Stimulated activated CD4-positive, alpha-beta T cell treated with anti-CD3 and anti-CD28 coated beads, Interleukin-4, amount 100 ng/mL, for 1 hour (primary cell): Measurements from ENCODE around the gene DLL1.

Source experiments
- DNase-seq: peaks from one replicate; pipeline ENCODE4 v3.0.0-alpha.2; 2020

DLL1 gene

DNA sequence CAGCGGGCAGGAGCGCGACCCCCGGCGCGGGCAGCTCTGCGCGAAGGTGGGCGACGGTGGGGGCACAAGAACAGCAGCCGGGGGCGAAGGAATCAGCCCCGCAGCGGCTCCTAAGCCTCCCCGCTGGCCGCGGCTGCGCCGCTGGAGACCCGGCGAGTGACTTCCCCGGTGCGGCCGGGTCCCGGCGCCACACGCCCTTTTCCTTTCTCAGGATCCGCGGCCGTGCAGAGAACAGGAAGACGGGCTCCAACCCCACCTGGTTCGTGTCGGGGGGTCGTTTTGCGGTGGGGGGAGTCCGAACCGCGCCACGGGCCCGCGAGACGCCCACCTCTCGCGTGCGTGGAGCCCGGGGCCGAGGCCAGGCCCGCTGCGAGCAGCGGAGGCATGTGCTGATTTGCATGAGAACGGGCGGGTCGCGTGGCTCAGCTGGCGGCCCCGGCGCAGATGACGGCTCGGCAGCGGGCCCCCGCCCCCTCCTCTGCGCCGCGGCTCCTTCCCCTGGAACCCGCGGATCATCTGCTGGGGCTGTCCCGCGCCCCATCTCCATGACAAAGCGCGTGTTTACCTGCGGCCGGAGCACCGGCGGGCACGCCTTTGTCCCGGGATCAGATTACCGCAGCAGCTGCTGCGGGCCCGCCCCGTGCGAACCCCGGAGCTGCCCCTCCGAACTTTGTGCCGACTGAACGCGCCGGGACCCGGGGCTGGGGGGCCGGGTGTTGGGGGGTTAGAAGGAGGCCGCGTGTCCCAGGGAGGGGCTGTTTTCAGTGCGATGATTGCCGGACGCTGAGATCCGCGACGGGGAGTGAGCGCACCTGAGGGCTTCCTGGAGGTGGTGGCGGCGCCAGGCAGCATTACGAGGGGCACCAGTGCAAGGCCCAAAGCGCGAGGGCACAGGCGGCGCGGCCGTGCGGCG is 4.9 kb upstream of the DLL1 start:
- DNase-seq: peak; percentile 60

DNA sequence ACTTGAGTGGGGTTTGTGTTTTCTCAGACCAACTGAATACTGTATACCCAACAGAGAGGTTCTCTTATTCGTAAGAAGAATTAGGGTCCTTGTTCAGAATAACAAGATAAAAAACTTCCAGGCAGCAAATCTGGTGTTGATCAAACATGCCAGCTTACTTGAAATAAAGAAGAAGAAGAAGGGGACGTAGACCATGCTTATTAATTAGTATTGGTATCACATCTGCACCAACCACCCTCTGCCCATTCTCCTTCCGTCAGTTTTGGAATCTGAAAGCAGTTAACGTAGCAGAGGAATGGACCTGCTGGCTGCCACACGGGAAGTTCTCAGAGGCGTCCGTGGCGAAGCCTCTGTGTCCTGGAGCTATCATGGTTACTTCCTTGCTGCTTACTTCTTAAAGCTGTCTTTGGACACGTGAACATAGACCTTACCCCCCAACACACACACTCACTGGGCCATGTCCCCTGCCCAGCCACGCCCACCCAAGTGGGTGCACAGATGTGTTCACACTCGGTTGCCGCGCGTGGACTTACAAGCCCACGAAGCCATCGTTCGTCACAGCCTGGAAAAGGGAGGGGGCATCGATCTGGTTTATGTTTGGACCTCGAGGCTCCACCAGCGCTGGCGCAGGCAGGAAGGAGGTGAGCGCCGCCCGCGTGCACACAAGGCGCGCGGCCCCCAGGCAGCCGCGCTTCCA is 4.1 kb upstream of the DLL1 start:
- no peak for DNase-seq

DNA sequence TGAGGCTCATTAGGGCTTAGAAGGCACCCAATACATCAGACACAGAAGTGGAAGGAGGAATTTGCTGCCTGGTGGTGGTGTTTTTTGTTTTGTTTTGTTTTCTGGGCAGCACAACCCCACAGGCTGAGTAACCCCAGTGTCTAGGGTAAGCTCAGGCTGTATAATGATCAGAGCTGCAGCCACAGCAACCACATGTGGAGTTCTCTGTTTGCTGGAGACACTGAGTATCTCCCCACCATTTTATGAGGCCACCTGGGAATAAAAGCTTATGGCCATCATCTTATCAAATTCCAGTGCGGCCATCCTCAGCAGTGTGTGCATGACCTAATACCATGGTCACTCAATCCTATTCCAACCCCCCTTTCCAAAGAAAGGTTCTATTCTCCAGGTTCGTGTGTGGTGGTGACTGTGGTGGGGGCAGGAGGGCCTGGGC is 3.4 kb upstream of the DLL1 start:
- DNase-seq: no peak

DNA sequence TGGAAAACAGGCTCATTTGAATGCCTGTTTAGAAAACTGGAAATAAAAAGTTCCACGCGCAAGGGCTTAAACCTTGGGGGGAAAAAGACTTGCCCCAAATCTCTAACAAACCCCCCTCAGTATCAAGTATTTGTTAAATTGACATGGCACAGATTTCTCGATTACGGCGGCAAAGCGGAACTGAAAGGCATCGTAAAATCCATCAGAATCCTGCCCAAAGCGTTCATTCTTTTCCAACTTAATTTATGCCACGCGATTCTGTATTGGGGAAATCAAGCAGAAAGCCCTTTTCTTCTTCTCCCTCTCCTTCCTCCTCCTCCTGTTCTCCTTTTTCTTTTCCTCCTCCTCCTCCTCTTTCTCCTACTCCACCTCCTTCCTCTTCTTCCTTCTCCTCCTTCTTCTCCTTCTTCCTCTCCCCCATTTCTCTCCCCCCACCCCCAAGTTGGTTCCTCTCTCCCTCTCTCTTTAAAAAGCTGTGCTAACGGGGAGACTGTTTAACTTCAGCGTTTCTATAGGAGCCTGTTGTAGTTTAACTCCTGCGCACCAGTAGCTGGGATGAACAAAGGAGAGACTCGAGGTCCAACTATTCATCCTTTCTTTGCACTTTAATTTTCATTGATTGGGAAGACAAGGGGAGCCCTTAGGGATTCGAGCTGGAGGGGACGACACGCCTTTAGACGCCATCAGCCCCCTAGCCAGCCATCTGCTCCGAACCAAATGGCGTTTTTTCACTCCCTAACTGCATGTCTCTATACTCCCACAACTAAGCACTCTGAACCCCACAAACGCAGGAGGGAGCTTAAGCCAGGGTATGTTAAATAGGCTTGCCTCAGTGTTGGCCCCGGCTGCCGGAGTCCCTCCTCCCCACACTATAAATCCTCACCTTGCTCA is 2.7 kb upstream of the DLL1 start:
- DNase-seq: no peak

DNA sequence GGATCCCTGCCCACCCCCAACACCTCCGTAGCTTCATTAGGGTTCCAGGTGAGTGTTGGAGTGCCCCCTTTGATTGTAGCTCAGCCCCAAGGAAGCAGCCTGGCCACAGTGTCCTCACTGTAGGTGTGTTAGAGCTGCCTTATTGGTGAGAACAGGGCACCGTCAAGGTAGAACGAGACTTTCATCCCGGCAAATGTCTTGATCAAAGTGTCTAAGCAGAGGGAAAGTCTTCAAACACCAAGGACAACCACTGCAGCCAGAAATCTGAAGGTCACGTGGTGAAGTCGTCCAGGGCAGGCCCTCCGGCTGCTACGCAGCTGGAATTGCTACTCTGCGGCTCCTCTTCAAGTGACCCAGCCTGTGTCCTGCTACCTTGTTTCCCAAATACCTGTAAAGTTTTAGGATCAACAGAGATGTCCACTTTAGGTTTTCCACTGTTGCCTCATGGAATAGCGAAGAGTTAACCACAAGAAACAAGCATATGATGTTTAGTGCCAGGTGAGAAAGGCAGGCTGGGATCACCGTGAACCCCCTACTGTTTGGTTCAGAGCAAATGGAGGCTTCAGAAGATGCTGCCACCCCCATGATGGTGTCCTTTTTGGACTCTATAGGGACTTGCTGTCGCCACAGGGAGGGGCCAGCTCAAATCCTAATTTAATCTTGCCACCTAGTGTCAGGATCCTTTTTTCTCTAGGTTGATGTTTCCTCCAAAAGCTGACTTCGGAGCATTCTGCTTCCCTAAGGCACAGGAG is 1.7 kb upstream of the DLL1 start:
- no peak for DNase-seq

DNA sequence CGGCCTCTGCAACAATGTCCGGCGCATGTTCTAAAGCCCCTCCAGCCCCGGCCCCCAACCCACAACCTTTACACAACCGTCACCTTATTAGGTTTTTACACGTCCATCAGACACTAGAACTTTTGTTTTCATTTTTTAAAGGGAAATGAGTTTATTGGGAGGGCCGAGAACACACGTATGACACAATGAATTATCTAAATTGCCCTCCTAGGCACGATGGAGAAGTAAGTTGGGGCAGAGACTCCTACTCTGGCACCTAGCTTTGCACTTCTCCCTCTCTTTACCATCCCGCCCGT is 1.2 kb upstream of the DLL1 start:
- DNase-seq: no peak

DNA sequence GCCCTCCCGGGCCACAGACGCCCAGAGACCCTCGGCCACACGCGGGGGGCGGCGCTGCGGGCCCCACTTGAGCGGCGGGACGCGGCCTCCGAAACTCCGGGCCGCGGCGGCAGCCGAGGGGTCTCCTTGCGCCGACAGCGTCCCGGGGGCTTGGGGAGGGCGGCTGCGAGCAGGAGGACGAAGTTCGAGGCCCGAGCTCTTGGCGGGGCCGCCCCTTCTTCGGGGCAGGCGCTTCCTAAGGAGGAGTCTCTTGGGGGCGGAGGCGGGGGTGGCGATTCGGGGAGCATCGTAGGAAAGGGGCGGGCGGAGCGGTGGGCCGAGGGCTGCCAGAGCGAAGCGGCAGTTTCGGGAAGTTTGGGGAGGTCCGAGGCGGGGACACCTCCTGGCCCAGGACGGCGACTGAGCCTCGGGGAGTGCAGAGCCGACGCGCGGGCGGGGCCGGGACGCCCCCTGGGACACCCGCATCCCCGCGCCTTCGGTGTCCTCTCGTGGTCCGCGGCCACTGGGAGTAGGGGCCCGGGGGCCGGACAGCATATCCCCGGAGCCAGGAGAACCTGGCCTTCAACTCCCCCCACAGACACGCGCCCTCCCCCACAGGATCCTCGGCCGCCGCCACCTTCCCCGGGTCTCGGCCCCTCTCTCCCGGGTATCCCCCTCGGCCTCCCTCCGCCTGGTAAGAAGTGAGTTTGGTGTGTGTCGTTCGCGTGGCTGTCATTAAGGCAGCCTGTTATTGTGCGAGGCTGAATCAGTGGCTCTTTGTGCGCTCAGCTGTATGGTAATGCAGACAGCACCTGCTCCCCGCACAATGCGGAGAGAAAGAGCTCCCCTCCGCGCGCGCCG is 613 bp upstream of the DLL1 start:
- DNase-seq: peak; percentile 38

DNA sequence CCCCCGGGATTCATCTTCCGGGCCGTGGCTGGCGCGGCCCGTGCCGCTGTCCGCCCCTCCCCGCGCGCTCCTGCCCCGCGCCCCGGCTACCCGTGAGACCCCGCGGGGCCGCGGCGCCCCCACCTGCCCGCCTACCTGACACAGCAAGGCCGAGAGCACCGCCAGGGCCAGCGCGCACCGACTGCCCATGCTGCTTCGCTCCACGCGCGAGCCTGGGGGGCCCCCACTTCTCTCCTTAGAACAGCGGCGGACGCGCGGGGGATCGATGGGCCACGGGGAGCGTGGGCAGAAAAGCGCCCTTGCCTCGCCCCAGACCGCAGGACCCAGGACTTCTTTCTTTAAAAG is 955 bp downstream of the DLL1 start:
- DNase-seq: no peak

DNA sequence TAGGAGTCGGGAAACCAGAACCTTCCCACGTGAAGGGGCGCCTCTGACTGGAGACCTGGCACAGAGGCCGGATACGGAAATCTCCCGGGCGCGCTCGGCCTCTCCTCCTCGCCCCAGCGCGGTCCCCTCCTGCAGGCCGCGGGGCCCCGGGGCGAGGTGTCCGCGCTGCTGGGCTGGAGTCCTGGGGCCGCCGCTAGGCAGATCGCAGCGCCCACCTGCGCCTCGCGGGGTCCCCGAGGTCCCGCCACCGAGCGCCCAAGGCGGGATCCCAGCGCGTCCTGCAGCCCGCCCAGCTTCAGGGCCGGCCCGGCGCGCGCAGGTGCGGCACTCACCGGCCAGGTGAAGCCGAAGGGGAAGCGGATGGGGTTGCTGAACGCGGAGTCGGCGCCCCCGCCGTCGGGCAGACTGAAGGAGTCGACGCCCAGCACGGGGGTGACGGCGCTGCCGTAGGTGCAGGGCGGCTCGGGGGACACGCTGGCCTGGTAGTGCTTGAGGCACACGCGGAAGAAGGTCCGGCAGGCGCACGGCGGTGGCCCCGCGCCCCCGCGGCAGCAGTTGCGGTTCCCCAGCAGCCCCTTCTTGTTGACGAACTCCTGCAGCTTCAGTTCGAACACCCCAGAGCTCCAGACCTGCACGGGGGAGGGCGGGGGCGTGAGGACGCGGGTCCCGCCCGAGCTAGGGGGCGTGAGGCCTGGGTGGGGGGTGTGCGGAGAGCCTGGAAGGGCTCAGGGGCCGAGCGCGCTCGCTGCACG is 1.5 kb downstream of the DLL1 start:
- no peak for DNase-seq

DNA sequence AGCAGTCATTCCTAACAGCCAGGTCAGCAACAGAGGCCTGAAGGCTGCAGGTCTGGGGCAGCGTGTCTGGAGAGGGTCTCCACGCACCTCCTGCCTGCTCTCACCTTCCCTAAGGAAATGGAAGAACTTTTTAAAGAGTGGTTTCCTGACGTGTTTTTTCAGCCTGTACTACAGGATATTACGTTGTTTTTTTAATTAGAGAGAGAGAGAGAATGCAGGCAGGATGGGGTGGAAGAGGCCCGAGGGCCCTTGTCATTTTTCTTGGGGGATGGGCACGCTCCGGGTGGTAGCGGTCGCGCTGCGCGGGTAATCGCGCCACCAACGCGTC is 2.1 kb downstream of the DLL1 start:
- DNase-seq: no peak

DNA sequence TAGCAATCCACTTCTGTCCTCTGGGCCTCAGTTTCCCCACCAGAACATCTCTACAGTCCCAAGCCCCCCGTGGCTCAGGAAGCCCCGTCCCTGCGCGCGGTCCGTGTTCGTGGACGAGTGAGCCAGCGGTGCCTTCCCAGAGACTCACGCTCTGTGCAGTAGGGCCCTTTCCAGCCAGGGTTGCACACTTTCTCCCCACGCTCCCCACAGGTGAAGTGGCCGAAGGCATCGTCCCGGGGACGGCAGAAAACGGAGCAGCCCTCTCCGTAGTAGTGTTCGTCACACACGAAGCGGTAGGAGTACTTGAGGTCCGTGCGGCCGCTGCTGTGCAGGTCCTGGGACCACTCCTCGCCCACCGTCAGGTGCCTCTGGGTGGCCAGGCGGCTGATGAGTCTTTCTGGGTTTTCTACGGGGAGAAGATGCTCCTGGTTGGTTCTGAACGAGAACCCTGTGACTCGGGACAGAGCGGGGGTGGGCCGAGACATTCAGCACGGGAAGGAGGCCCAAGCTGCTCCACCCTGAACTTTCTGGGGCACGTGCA is 2.7 kb downstream of the DLL1 start:
- no peak for DNase-seq

DNA sequence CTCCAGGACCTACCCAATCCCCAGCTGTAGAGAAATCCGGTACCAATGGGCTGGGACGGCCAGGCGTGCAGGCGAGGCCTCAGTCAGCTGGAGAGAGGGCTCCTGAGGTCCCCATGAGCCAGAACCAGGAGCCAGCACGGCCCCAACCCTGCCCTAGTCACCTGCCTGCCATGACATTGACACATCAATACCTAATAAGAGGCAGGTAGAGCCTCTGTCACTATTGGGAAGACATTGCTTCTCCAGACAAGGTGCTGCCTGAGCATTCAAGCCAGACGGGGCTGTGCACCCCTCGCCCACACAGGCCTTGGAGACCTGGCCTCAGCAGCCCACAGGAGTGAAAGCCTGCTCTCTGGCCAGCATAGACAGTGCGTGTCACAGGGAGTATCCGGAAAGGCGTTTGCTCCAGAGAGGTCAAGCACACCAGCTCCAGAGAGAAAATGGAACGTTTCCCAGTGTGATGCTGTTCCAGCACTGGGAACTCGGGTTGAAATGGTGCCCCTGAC is 3.5 kb downstream of the DLL1 start:
- no peak for DNase-seq

DNA sequence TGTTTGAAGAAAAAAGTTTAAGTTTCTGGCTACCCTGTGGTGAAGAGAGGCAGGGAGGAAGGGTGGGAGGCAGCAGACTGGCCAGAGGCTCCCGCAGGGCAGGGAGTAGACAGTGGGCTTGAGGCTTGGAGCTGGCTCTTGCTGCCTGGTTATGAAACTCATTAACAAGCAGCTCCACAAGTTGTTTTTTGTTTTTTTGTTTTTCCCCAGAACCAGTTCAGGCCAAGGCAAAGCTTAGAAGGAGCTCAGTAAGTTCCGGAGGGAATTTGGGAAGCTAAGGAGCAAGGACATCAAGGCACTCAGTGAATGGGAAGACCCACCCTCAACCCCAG is 4.0 kb downstream of the DLL1 start:
- no peak for DNase-seq

DNA sequence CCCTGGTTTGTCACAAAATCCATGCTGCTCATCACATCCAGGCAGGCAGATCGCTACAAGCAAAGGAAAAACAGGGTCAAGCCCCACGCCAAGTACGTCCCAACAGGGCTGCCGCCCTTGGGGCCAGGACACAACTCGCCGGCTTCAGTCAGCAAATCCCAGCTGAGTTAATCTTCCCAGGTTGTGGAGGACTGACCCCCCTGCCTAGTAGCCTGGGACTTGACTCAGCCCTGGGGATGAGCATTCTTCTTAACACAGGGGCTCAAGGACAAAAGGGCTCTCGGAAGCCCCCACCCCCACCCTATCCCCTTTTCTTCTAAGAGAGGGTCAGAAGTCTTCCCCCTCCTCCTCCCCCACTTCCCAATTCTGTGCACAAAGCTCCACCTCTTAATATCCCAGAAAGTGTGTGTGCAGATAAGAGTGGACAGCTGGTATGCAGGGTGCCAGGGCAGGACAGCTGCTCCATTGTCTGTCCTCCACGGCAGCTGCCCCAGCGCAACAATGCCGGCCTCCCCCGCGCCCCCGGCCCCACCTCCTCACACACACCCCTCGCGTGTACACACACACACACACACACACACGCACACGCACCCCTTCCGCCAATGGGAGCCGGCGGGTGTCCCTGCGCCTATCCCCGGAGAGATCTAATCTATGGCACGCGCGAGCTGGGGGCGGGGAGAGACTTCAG is 4.5 kb downstream of the DLL1 start:
- no peak for DNase-seq

DNA sequence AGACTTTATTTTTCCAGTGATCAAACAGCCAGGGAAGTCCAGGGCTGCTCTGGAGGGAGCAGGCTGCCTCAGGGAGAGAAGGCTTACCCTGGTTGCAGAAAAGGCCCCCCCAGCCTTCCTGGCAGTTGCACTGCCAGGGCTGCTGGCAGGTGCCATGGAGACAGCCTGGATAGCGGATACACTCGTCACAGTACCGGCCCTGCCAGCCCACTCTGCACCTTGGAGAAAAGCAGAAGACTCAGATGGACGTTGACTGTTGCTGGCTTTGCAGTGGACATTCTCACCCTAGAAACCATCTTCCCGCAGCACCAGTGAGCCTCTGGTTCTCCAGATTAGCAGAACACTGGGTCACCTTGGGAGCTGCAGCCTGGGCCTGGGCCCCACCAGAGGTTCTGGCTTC is 5.4 kb downstream of the DLL1 start:
- DNase-seq: no peak

DNA sequence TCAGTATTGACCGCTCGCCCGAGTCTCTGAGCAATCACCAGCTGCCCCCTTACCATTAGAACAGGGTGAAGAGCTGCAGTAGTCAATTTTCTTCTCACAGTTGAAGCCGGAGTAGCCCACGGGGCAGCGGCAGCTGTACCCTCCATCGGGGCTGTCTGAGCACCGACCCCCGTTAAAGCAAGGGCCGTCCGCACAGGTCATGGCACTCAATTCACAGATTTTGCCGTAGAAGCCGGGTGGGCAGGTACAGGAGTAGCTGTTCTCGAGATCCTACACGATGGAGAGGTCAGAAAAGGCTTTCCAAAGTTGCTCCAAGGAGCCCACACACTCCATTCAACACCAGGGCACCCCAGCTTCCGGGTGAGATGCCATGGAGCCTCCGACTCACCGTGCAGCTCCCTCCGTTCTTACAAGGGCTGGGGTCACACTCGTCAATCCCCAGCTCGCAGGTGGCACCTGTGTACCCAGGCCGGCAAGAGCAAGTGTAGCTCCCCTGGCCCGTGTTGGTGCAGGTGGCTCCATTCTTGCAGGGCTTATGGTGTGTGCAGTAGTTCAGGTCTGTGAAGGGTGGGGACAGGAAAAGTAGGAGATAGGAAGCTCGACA is 5.9 kb downstream of the DLL1 start:
- no peak for DNase-seq

DNA sequence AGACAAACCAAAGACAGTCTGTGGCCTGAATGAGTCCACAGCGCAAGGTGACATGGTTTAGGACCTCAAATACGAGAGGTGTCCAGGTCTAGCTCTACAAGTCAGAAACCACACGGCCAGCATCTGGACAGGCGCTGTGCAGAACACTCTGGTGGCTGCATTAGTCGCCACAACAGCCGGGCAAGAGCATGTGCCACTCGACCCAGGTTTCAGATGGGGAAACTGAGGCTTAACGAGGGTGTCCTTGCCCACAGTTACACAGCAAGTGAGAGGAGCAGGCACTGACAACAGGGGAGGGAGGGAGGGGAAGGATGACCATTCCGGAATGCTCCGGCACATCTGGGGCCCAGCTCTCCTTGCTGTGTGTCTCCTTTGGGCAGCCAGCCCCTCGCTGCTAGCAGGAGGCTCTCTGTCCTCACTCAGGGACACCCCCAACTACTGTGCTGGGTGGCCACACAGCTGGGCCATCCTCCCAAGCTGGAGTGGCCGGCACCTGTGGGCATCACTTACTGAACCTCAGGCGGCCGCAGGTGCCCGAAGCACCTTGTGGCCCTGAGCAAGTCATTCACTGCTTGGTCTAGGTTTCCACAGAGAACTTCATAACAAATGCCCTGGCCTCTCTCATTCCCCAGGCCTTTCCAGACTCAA is 6.6 kb downstream of the DLL1 start:
- DNase-seq: no peak

DNA sequence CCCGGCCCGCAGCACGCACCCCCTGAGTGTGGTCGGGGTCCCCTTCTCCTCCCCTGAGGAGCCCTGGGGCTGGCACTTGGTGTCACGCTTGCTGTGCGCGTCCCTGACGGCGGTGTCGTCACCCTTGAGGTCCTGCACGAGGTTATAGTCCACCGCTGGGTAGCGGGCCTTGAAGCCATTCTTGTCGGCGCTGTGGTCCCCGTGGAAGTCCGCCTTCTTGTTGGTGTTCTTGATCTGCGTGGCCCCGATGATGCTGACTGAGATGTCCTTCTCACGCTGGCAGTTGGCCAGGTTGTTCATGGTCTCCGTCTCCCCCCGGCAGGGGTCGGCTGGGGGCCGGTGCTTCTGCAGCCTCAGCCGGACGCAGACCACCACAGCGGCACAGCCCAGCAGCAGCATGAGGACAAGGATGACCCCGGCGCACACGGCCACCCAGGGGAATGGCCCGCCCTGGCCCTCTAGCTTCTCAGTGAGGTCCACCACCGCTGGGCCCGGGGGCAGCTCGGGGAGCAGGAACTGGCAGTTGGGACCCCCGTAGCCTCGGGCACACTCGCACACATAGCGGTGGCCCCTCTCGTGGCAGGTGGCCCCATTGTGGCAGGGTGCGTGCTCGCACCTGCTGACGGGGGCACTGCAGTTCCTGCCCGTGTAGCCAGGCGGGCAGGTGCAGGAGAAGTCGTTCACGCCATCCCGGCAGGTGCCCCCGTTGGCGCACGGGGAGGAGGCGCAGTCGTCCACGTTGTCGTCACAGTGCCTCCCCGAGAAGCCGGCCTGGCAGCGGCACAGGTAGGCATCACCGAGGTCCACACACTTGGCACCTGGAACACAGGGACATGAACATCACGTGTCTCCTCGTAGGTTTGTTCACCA is 7.4 kb downstream of the DLL1 start:
- no peak for DNase-seq
